IPS-NIHi11 (cell line): ENCODE measurements around the gene KPNA6.
"Not testable (repeated sequence)": the region's sequence is repeated elsewhere in the genome, so short reads cannot be mapped to it uniquely, and the experiment has no call there.

Experiments used
- DNase-seq: peaks from one replicate; pipeline ENCODE4 v3.0.0; 2012; ENCODE audit warnings: mixed read lengths, low spot score

Gene KPNA6

DNA sequence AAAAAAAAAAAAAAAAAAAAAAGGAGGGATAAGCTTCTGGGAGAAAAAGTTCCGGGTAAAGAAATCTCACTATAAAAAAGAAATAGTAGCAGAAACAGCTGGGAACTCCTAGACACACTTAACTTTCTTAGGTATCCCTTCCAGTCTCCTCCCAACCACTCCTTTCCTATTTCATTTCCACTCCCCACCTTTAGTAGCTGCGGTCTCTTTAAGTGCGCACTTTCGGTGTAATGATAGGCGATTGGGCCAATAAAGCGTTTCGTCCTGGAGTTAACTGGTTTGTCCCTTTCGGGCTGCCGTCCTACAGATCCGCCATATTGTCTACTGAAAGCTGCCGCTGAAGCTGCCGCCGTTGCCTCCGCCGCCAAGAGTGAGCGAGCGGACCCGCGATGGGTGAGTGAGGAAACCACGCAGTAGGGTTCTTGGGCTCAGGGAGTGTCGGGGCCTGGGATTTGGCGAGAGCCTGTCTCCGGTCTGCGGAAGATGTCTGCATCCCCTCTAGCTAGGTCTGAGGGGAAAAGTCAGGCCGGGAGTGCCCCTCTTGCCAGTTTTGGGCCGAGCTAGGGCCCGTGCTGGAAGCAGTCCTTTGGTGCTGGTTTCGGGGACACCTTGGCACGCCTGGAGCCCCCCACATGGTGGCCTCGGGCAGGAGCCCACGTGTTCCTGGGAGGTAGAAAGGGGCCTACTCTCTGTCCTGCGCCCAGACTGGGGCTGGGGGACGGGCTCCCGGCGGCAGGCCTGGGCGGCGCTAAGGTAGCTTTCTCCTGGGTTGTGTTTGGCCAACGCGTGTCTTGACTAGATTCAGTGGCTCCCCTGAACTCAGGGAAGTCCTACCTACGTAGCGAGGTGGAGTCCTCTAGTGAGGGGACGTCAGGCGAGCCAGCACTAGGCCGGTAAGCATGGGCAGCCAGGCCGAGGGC is at the start of gene KPNA6:
Gene KPNA6 (plus strand): TSS at position 315 of the 920 bp plus-strand sequence. CDS start 75 bp downstream, at position 390.
- DNase-seq, result peak; percentile 81

DNA sequence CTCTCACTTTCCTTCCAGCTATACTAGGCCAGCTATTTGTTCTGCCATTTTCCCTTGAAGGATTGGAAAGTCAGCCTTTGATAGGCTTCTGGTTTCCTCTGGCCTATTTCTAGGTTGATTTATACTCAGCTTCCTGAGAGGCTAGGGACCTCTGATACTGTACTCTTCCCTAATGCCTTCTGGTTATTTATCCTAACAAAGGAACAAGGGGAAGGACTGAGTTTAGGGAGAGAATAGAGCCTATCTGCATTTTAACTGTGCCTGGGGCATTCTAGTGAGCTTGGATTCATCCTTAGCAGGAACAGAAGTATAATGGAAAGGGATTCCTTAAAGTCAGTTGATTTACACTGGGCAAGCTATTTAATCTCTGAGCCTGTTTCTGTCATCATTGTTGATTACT is 46.9 kb upstream of the KPNA6 start:
- DNase-seq, result peak; percentile 41

DNA sequence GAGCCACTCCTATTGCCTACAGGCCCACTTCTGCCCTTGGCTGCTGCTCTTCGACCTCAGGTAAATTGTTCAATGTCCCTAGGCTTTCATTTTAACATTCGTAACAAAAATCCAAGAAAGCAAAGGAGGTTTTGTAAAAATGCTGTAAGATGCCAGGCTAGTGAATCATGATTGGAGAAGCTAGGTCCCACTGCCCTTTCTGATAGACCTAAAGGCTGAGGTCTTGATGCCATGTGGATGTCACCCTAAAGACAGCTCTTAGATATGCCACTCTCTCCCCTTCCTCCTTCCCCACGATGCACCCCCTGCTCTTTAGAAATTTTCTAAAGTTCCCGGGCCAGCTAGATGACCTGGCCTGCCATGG is 45.0 kb upstream of the KPNA6 start:
- DNase-seq, result no peak

DNA sequence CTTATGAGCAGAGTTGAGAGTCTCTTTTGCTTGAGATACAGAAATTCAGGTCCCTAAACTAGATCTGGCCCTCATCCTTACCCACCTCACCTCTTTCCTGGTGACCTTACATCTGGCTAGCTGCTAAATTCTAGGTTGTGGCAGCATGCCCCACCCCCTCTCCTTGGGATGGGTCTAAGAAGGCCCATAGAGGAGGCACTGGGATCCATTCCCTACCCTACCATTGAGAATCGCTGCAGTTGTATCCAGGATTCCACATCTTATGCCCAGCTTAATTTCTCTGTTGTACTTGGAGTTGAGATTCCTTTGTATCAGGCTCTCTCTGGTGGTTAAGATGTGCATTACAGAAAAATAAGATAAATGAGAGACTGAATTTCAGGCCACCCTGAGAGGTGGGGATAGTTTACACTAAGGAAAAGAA is 44.6 kb upstream of the KPNA6 start:
- DNase-seq, result peak; percentile 29

DNA sequence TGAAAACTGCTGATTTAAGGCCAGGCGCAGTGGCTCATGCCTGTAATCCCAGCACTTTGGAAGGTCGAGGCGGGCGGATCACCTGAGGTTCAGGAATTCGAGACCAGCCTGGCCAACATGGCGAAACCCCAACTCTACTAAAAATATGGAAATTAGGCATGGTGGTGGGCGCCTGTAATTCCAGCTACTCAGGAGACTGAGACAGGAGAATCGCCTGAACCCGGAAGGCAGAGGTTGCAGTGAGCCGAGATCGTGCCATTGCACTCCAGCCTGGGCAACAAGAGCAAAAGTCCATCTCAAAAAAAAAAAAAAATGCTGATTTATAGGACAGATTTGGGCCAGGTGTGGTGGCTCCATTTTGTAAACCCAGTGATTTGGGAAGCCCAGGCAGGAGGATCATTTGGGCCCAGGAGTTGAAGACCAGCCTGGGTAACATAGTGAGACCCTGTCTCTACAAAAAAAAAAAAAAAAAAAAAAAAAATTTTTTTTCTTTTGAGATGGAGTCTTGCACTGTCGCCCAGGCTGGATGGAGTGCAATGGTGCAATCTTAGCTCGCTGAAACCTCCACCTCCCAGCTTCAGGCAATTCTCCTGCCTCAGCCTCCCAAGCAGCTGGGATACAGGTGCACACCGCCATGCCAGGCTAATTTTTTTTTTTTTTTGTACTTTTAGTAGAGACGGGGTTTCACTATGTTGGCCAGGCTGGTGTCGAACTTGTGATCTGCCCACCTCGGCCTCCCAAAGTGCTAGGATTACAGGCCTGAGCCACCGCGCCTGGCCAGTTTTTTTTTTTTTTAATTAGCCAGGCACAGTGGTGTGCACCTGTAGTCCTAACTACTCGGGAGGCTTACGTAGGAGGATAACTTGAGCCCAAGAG is 42.0 kb upstream of the KPNA6 start:
- not testable (repeated sequence) for DNase-seq

DNA sequence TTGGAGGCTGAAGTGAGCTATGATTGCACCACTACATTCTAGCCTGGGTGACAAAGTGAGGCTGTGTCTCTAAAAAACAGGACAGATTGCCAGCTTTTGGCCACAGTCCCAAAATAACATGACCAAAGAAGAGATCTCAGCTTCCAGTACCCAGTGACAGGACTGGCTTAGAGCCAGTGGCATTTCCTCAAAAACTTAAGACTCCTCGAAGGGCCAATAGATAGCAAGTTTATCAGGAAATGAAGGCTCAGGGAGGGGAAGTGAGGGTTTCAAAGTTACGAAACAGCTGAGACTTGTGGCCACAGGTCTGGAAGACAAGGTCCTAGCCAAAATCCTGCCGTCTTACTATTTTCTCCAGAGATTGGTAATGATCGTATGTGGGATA is 41.4 kb upstream of the KPNA6 start:
- DNase-seq, result no peak

DNA sequence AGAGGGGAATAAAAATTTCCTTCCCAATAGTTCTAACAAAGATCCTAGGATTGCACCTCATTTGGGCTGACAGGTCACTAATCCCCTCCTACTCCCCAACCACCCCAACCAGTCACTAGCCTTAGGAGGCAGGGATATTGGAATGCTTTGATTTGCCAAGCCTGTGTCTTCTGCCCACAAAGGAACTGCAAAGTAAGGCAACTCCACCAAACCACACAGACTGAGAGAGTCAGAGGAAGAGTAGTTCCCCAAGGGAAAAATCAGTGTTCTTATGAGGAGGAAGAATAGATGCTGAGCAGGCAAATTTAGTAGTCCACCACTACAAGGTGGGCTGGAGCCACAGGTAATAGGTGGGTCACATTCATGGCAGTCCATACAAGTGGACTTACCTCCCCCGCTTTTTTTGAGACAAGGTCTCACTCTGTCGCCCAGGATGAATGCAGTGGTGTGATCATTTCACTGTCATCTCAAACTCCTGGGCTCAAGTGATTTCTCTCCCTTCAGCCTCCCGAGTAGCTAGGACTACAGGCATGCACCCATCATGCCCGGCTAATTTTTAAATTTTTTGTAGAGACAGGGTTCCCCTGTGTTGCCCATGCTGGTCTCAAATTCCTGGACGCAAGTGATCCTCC is 38.8 kb upstream of the KPNA6 start:
- peak; percentile 32 for DNase-seq

DNA sequence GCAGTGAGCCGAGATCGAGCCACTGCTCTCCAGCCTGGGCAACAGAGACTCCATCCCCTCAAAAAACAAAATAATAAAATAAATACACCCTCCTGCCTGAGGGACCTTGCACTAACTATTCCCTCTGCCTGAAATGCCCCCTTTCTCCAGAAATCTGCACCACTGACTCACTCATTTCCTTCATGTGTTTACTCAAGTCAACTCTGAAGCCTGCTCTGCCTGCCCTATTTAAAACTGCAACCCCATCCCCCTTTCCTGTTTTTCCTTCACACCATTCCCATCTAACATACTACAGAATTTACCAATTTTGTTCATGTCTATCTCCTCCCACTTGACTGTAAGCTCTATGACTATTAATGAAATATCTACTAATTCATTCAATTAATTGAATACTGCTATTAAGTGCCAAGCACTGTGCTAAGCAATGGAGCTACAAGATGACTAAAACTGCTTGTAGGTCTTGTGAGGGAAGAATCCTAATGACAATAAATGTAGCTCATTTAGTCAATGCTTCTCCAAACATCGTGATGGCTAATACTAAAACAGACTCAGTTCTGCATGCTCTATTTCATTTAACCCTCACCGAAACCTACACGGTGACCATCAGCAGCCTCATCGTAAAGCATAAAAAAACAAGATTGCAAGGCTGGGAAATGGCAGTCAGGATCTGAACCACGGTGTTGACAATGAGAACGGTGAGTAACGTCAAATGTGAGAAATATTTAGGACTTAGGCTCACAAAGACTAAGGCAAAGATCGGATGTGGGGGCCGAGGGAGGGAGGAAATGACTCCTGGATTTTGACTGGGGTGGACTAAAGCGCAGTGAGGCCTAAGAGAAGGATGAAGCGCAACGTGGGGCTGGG is 35.9 kb upstream of the KPNA6 start:
- DNase-seq, result no peak

DNA sequence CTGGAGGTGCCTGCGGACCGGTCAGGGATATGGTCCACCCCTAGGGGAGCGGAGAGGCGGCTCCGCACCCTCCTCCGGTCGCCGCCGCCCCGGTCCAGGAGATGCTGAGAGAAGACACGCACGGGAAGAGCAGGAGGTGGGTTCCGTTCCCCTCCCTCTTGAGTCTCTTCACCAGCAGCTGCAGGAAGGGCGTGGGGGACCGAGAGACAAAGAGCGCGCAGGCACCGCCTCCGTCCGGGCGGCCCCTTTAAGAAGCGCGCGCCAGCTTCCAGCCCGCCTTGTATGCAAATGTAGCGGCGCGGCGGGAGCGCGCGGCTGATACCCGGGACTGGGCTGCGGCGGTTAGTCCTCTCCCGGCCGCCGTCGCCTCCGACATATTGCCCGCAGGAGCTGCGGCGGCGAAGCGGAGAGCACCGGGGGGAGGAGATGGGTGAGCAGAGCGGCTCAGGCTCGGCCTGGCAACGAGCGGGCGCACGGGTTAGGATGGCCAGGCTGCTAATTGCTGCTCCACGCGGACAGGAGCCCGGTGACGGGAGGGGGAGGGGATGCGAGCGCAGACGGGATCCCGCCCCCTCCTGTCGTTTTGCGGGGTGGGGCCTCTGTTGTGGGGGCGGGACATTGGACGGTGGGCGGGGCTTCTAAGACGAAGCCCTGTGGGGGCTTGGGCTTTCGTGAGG is 35.1 kb upstream of the KPNA6 start, which contains the start of gene TMEM39B:
Gene TMEM39B (plus strand): TSS at position 318 of the 677 bp plus-strand sequence. CDS start 109 bp downstream, at position 427.
- peak; percentile 92 for DNase-seq

DNA sequence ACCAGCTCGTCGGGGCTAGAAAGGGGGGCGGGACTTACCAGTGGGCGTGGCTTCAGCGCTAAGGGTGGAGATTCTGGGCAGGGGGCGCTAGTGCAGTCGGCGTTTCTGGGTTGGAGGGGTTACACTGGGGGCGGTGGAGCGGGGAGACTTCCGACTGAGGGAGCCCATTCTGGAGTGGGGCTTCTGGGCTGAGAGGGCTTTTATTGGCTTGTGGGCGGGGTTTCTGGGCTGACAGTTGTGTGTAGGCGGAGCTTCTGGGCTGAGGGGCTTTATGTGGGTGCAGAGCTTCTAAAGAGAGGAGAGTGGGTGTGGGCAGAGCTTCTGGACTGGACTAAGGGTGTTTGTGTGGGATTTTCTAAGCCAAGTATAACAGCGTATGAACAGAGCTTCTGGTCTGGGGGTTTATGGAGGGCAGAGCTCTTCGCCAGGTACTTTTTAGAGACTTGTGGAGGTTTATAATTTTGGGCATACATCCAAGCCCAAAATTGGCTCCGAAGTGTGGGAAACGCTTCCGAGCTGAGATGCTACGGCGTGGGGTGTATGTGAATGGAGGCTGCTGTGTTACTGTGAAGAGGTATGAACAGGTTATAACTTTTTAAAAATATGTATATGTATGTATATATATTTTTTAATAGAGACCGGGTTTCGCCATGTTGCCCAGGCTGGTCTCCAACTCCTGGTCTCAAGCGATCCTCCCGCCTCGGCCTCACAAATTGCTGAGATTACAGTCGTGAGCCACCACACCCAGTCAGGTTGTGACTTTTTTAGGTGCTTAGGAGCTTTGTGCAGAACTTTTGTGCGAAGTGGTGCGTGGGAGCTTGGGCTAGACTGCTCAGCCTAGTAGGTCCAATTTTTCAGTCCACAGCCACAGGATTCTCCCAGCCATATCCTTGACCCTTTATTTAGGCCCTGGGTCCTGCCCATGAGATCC is 34.3 kb upstream of the KPNA6 start:
- DNase-seq, result peak; percentile 97

DNA sequence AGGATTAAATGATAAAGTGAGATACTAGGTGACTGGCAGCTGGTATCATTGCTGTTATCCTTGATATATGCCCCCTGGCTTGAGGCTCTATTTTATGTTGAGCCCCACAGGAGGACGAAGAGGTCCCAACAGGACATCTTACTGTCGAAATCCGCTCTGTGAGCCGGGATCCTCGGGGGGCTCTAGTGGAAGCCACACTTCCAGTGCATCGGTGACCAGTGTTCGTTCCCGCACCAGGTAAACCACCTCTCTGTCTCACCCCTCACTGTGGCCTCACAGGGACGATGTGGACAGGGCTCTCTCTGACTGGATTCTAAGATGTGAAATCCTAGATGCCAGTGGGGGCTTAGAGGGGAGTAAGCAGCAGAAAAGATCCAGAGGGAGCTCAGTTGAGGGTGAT is 33.0 kb upstream of the KPNA6 start:
- DNase-seq, result no peak

DNA sequence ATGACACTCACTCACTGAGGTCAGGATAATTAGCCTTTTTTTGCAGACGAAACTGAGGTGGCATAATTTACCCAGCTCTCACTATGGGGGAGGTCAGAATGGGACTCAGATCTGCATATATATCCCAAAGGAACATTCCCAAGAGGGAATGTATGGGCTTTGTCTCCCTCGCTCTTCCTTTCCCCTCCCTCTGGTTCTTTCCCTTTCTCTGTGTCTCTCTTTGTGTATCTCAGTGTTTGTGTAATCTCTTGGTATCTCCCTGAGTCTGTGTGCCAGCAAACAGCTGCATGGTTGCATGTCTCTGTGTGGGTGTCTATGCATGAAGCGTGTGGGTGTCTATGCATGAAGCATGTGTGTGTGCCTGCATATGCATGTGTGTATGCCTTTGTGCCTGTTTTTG is 30.4 kb upstream of the KPNA6 start:
- no peak for DNase-seq

DNA sequence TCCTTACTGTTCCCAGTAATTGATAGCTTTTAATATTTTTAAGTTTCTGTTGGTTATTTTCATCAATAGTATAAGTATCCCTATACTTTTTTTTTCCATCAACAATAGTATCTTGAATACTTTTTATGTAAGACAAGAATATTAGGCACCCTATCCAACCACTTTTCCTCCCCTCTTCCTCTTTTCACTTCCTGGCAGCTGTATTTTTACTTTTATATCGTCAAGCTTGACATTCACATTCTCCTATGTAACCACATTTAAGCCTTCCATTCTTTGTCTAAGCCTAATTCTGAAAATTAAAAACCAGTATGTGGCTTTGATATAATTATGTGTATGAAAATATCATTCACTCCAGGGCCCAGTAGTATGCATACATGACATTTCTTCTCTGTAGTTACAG is 25.8 kb upstream of the KPNA6 start:
- no peak for DNase-seq

DNA sequence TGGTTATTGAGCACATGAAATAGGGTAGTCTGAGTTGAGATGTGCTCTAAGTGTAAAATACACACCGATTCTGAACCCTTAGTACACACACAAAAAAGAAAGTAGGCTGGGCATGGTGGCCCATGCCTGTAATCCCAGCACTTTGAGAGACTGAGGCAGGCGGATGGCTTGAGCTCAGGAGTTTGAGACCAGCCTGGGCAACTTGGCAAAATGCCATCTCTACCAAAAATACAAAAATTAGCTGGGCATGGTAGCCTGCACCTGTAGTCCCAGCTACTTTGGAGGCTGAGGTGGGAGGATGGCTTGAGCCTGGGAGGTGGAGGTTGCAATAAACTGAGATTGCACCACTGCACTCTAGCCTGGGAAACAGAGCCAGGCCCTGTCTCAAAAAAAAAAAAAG is 21.5 kb upstream of the KPNA6 start:
- not testable (repeated sequence) for DNase-seq

DNA sequence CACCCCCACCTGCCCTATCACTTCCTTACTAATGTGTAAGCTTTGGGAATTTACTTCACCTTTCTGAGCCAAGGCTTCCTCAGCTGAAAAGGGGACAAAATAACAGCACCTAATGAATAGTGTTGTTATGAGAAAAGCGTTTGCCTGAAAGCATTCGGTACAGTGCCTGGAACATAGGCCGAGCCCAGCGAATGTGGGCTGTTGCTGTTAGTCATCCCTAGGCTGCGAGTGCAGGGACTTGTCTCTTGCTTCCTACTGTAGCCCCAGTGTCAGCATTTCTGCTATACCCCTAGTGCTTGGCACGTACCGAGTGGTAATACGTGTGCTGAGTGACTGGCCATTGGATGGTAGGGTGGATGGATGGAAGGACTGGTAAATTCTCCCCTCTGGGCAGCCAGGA is 16.7 kb upstream of the KPNA6 start:
- DNase-seq, result no peak

DNA sequence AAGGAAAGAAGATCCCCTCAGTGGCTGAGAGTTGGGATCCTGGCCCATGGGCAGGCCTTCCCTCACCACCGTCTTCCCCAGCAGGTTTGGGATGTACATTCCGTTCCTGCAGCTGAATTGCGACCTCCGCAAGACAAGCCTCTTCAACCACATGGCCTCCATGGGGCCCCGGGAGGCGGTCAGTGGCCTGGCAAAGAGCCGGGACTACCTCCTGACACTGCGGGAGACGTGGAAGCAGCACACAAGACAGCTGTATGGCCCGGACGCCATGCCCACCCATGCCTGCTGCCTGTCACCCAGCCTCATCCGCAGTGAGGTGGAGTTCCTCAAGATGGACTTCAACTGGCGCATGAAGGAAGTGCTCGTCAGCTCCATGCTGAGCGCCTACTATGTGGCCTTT is 16.3 kb upstream of the KPNA6 start:
- no peak for DNase-seq

DNA sequence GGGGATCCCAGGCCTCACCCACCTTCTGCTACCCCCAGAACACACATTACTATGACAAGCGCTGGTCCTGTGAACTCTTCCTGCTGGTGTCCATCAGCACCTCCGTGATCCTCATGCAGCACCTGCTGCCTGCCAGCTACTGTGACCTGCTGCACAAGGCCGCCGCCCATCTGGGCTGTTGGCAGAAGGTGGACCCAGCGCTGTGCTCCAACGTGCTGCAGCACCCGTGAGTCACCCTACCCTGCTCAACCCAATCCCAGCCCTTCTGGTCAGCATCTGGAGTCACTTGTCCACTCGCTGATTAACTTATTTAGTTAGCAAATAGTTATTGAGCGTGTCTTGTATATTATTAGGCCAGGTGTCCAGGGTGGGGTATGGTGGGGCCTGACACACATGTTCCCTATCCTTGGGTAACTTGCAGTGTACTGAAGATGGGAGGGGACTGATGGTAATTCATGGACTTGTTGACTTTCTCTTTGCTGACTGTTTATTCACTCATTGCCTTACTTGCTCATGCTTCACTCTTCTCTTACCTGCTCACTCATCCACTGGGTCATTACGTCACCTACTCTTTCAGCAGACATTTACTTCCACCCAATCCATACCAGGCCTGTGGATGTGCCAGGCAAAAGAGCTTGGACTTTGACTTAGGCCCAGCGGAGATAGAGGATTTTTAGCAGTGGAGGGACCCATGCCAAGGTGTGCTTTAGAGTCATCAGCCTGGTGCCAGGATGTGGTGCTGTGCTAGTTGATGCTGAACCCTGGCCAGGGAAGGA is 12.9 kb upstream of the KPNA6 start:
- no peak for DNase-seq

DNA sequence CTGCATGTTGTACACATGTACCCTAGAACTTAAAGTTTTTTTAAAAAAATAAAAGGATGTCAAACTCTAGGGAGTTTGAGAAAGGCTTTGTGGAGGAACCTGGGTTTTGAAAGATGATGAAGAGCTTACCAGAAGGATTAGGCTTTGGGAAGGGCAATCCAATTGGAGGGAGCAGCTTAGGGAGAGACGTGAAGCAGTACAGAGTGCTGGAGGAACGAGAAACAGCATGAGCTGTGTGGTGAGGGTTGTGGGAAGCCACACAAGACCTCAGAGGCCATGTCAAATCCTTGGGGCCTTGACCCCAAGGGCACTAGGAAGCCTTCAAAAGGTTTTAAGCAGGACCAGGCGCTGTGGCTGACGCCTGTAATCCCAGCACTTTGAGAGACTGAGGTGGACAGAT is 8.4 kb upstream of the KPNA6 start:
- DNase-seq, result no peak

DNA sequence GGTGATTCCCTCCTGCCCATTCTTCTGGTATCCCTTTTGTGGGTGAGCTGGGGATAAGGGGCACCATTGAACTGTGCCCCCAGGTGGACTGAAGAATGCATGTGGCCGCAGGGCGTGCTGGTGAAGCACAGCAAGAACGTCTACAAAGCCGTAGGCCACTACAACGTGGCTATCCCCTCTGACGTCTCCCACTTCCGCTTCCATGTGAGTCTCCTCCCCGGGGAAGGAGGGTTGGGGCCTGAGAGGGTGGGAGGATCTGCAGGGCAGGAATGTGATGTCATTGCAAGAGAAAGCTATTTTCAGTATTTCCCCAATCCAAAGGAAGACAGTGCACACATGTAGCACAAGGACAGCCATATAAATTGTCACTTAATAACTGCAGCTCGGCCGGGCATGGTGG is 7.5 kb upstream of the KPNA6 start:
- no peak for DNase-seq
